Central memory CD8-positive, alpha-beta T cell (primary cell): ENCODE measurements around the gene KAT7.

Experiments used
- ATAC-seq: fragments of 150-1000 bp; cut with Tn5 transposase; replicated peaks from 2 replicates; pipeline ENCODE4 v1.10.0; 2022; ENCODE audit warnings: mild to moderate bottlenecking, moderate FRiP score, moderate number of reproducible peaks; ENCODE audit not compliant: poor library complexity, severe bottlenecking; ENCODE audit errors: extremely low read depth
- DNase-seq, 2 donors: peaks; one replicate each; pipeline ENCODE4 v3.0.0; 2021; ENCODE audit warnings: low spot score in 2 of 2
- H3K27ac Mint-ChIP-seq: one replicate; pipeline ENCODE4 v1.8.0; 2022; ENCODE audit warnings: low read depth, mild to moderate bottlenecking, moderate library complexity, mixed read lengths
- H3K27me3 Mint-ChIP-seq: one replicate; pipeline ENCODE4 v1.8.0; 2022; ENCODE audit warnings: mixed read lengths
- H3K36me3 Mint-ChIP-seq: one replicate; pipeline ENCODE4 v1.8.0; 2022; ENCODE audit warnings: mild to moderate bottlenecking, moderate library complexity, mixed read lengths; ENCODE audit not compliant: insufficient read depth
- H3K4me1 Mint-ChIP-seq: one replicate; pipeline ENCODE4 v1.8.0; 2022; ENCODE audit warnings: mixed read lengths
- H3K4me3 Mint-ChIP-seq: one replicate; pipeline ENCODE4 v1.8.0; 2022; ENCODE audit warnings: mild to moderate bottlenecking, moderate library complexity, mixed read lengths
- H3K9me3 Mint-ChIP-seq: one replicate; pipeline ENCODE4 v1.8.0; 2022; ENCODE audit warnings: mixed read lengths

The KAT7 gene

DNA sequence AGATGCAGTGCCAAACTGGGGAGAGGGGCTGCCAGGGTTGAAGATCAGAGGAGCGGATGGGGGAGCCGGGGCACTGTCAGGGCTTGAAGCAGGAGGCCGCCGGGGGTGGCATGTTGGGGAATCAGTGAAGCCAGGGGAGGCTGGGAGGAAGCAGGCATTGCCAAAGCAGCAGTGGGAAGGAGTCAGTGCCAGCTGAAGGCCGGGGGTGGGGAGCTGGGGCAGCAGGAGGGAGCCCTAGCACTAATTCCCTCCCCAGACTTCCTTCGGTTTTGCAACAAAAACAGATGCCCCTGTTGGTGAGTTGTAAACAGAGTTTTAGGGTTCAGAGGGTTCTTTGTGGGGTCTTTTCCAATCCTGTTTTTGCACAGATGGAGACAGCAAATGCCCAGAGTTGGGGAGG is 70.3 kb downstream of the KAT7 start:
- Mint-ChIP-seq H3K27me3 (no peaks in the 10 kb centered on the region), H3K4me1 (peaks cover 12% of the 10 kb centered on the region), H3K36me3 (peaks cover 2% of the 10 kb centered on the region), H3K27ac (peak overlapping the region; percentile 21), H3K9me3 (no peaks in the 10 kb centered on the region), H3K4me3 (no peak overlapping the region)
- ATAC-seq, result no peak
- DNase-seq, result no peak

DNA sequence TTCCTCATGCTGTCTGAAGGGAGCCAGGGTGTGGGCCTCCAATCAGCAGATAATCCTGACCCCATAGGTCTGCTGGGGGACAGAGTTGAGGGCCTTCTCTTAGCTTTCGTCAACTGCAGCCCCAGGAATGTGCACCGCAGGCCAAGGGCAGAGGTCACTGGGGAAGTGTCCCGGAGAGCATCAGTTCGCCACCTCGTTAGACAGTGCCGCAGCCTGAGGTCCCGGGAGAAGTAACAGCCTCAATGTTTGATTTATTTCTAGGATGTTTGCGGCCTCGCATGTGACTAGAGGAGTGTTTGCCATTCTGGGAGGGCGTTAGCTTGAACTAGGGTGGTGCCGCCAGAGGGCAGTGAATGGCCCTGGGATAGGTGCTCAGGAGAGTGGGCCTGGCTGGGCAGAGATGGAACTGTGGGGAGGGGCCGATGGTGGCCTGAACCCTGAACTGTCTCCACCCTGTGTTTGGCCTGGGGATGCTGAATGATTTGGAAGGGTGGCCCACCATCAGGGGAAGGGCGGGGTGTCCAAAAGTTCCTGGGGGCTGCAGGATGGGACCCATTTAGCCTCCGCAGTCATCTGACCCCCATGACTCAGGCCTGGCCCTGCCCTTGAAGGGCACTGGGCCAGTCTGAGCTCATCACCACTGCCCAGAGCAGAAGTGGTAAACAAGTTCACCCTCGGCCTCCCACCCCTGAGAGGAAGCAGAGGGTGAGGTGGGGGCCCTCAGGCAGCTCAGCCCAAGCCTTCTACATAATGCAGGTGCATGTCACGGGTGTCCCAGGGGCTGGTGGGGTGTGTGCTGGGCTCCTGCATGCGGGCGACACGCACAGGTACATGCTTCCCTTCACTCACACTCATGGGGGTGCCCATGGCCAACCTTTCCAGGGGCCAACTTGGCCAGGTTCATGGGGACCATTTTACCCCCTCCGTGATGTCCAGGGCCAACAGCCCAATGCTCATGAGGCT is 71.8 kb downstream of the KAT7 start:
- Mint-ChIP-seq H3K4me1 (peaks cover 12% of the 10 kb centered on the region), H3K4me3 (no peak overlapping the region), H3K9me3 (no peaks in the 10 kb centered on the region), H3K27ac (no peak overlapping the region), H3K36me3 (peaks cover 2% of the 10 kb centered on the region), H3K27me3 (no peaks in the 10 kb centered on the region)
- no peak for ATAC-seq
- no peak for DNase-seq

DNA sequence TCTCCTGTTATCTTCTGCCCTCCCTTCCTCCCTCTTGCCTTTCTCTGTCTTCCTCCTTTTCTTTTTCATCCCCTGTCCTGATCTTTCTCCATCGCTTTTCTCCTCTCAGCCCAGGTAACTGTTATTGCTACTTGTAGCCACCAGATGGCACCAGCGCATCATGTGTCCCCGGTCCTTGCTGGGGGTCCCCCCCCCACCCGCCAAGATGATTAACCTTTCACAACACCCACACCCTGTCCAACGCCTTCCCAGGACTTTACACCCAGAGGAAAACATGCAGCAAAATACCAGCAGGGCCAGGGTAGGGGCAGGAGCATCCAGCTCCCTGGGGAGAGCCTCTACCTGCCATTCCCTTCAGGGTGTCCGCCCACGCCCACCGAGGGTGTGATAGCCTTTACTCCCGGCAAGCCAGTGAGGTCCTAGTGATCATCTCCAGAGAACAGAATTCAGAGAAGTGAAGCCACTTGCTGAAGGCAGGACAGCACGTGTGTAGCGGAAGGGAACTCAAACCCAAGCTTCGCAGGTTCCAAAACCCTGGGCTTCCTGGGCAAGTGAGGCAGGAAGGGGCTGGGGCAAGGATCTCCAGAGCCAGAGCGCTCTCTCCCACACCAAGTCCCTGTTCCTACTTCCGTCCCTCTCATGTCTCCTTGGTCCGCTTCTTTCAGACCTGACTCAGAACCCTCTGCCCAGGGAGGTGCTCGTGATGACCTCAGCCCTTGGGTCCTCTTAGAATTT is 72.8 kb downstream of the KAT7 start:
- Mint-ChIP-seq H3K27me3 (no peaks in the 10 kb centered on the region), H3K36me3 (peaks cover 2% of the 10 kb centered on the region), H3K4me1 (peaks cover 6% of the 10 kb centered on the region), H3K9me3 (no peaks in the 10 kb centered on the region), H3K4me3 (no peak overlapping the region), H3K27ac (no peak overlapping the region)
- peak; percentile 24 to 37 for DNase-seq
- no peak for ATAC-seq

DNA sequence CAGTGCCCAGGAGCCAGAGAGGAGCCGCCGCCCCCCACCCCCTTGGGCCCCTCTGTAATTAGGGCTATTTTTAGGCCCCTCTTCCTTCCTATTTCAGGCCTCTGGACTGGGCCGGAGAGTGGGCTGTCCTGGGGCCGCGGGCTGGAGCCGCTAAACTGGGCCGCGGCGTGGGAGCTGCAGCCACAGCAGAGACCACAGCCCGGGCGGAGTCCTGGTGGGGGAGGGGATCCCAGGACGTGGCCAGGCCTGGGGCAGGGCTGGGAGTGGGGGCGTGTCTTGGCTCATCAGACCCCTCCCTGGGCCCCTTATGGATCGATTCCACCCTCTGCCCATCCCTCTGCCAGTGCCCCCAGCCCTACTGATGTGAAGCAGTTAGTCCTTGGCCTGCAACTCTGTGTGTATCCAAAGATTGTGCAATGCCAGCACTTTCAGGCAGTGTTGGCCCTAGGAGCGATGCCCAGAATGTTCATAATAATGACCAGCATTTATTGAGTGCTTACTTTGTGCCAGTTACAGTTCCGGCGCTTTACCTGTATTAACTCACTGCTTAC is 74.4 kb downstream of the KAT7 start:
- Mint-ChIP-seq H3K27me3 (no peaks in the 10 kb centered on the region), H3K27ac (no peak overlapping the region), H3K9me3 (no peaks in the 10 kb centered on the region), H3K36me3 (peaks cover 1% of the 10 kb centered on the region), H3K4me1 (peaks cover 6% of the 10 kb centered on the region), H3K4me3 (no peak overlapping the region)
- no peak for DNase-seq
- no peak for ATAC-seq

DNA sequence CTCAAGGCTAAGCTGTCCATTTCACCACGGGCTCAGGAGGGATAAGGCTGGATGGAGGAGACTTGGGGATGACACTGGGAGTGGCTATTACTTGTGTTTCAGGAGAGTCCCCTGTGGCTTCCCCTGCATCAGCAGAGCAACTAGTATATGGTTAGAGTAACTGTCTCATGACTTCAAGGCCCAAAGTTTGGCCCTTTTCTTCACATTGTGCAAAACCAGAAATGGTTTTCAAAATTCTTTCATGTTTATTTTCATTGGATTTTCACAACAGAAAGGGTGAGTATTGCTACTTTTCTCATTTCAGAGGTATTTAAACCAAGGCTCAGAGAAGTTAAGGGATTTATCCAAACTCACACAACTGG is 77.5 kb downstream of the KAT7 start:
- Mint-ChIP-seq H3K4me1 (peaks cover 4% of the 10 kb centered on the region), H3K4me3 (no peak overlapping the region), H3K27ac (no peak overlapping the region), H3K27me3 (peaks cover 8% of the 10 kb centered on the region), H3K36me3 (peaks cover 1% of the 10 kb centered on the region), H3K9me3 (no peaks in the 10 kb centered on the region)
- DNase-seq (no peak), ATAC-seq (no peak)

DNA sequence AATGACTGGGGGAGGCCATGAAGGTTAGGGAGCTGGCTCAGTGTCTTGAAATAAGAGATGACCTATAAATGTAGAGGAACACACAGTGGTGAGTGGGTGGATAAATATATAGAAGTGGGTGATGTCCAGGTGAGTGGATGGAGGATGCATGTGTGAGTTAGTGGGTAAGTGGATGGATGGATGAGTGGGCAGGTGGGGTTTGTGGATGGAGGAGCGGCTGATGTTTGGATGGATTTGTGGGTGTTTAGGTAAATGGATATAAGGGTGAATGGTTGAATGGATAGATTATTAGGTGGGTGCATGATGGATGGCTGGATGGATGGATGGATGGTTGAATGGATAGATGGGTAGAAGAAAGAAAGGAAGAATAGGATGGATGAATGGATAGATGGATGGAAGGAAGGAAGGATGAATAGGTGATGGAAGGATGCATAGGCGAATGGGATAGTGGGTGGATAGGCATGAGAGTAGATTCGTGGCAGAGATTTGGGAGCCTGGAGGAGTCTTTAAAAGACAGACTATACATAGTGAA is 78.5 kb downstream of the KAT7 start:
- DNase-seq (no peak), ATAC-seq (no peak)
- Mint-ChIP-seq H3K27ac (no peak overlapping the region), H3K9me3 (no peaks in the 10 kb centered on the region), H3K36me3 (peaks cover 1% of the 10 kb centered on the region), H3K4me3 (no peak overlapping the region), H3K4me1 (no peaks in the 10 kb centered on the region), H3K27me3 (peaks cover 8% of the 10 kb centered on the region)

DNA sequence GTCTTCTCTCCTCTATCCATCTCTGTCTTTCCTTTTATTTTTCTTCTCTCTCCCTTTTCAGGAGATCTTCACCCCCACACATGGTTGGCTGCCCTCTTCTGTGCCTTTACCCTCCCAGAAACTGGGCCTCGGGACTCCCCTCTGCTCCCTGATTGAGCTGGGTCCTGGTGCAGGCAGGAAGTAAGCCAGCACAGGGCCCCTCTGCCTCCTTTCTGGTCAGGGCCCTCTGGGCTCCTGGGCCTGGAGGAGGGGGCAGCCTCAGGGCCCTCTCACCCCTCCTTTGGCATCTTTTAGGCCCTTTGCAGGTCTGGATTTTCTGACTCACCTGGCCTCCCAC is 80.5 kb downstream of the KAT7 start:
- DNase-seq (no peak), ATAC-seq (no peak)
- Mint-ChIP-seq H3K27me3 (peaks cover 17% of the 10 kb centered on the region), H3K27ac (peak overlapping the region; percentile 39), H3K4me1 (peaks cover 11% of the 10 kb centered on the region), H3K9me3 (no peaks in the 10 kb centered on the region), H3K4me3 (no peak overlapping the region), H3K36me3 (peaks cover 4% of the 10 kb centered on the region)

DNA sequence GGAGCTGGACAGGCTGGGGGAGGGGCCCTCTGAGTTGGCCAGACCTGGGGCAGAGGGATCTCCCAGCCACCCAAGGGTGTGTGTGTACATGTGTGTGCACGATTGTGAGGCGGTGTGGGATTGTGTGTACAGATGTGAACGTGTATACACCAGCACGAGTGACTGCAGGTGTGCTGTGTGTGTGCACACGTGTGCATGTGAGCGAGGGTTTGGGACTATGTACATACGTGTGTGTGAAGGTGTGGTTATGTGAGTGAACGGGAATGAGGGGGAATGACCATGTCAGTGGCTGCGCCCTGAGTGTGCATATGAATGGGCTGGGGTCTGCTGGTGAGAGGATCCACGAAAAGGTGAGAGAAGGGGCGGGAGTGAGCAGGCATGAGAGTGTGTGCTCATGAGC is 81.8 kb downstream of the KAT7 start:
- ATAC-seq (no peak), DNase-seq (no peak)
- H3K27ac Mint-ChIP-seq, result no peak overlapping the region
- H3K36me3 Mint-ChIP-seq, result peaks cover 4% of the 10 kb centered on the region
- H3K4me3 Mint-ChIP-seq, result no peak overlapping the region
- H3K4me1 Mint-ChIP-seq, result peaks cover 11% of the 10 kb centered on the region
- peaks cover 29% of the 10 kb centered on the region for H3K27me3 Mint-ChIP-seq
- H3K9me3 Mint-ChIP-seq, result no peaks in the 10 kb centered on the region

DNA sequence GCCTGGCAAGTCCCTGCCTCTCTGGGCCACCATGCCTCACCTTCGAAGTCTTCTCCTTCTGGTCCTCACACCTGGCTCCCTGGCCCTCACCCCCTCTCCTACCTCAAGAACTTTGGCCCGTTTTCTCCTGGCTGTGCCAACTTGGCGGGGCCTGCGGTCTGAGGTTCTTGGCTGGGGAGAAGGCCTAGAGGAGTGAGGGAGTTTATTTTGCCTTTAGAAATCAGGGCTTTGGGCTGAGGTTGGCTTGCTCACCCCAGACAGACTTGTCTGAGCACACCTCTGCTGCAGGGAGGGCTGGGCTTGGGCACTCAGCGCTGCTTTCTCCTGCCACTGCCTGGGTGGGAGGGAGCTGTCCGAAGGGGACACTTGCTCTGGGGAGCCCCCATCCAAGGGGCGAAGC is 82.7 kb downstream of the KAT7 start:
- Mint-ChIP-seq H3K4me3 (no peak overlapping the region), H3K27ac (no peak overlapping the region), H3K4me1 (peaks cover 11% of the 10 kb centered on the region), H3K9me3 (no peaks in the 10 kb centered on the region), H3K36me3 (peaks cover 4% of the 10 kb centered on the region), H3K27me3 (peaks cover 37% of the 10 kb centered on the region)
- DNase-seq (no peak), ATAC-seq (no peak)

DNA sequence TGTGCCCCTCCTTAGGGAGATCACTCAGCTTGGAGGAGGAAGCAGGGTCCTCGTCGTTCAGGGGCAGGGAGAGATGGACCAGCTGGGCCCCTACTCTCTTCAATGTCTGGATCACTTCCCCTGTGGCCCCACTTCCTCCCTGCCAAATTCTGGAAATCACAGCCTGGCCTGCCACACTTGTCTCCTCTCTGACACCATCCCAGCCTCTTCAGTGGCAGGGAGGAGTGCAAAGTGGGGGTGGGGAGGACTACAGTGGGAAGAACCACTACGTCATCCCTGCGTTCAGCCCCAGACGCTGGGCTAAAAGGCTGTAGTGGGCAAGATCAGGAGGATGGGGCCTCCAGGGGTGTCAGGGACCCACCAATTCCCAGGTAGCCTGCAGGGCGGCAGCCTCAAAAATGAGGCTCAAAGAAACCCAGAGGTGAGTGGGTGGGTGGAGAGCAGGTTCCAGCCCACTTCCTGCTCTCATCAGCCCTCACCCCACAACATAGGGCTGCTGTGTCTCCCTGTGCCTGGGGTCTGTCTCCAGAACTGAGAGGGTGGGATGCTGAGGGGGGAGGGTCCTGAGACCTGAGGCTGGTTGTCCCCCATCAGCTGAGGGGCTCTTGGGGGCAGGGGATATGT is 84.4 kb downstream of the KAT7 start:
- H3K27ac Mint-ChIP-seq, result no peak overlapping the region
- no peak overlapping the region for H3K4me3 Mint-ChIP-seq
- ATAC-seq, result no peak
- DNase-seq, result no peak
- peaks cover 2% of the 10 kb centered on the region for H3K36me3 Mint-ChIP-seq
- peaks cover 11% of the 10 kb centered on the region for H3K4me1 Mint-ChIP-seq
- H3K27me3 Mint-ChIP-seq, result peaks cover 46% of the 10 kb centered on the region
- H3K9me3 Mint-ChIP-seq, result no peaks in the 10 kb centered on the region

DNA sequence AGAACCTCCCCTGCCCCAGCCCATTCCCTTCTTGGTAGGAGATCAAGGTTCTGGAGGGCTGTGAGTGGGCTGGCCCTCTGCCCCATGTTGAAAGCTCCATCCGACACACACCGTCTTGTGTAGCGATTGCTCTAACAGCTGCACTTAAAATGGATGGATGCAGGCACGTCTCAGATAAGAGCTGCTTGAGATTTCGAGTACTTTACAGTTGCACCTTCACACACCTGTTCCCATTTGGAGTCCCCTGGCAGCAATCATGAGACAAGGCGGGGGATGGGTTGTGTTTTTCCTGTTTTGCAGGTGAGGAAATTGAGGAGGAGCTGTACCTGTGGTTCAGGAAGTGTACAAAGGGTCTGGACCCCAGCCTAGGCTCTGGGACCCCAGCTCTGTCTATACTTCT is 85.0 kb downstream of the KAT7 start:
- H3K27me3 Mint-ChIP-seq, result peaks cover 51% of the 10 kb centered on the region
- H3K36me3 Mint-ChIP-seq, result peaks cover 2% of the 10 kb centered on the region
- no peak for DNase-seq
- H3K9me3 Mint-ChIP-seq, result no peaks in the 10 kb centered on the region
- H3K4me3 Mint-ChIP-seq, result no peak overlapping the region
- H3K27ac Mint-ChIP-seq, result no peak overlapping the region
- ATAC-seq, result no peak
- peaks cover 11% of the 10 kb centered on the region for H3K4me1 Mint-ChIP-seq

DNA sequence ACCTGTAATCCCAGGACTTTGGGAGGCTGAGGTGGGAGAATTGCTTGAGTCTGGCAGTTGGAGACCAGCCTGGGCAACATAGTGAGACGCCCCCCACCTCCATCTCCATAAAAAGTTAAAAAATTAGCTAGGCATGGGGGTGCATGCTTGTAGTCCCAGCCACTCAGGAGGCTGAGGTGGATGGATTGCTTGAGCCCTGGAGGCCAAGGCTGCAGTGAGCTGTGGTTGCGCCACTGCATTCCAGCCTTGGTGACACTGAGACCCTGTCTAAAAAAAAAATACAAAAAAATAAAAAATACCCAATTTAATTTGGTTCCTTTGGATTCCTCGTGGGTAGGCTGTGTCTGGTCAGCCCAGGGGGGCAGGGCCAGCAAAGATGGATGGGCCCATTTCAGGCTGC is 85.4 kb downstream of the KAT7 start:
- peaks cover 2% of the 10 kb centered on the region for H3K36me3 Mint-ChIP-seq
- no peak overlapping the region for H3K4me3 Mint-ChIP-seq
- H3K9me3 Mint-ChIP-seq, result no peaks in the 10 kb centered on the region
- peaks cover 11% of the 10 kb centered on the region for H3K4me1 Mint-ChIP-seq
- peaks cover 53% of the 10 kb centered on the region for H3K27me3 Mint-ChIP-seq
- no peak for ATAC-seq
- no peak for DNase-seq
- H3K27ac Mint-ChIP-seq, result no peak overlapping the region
